ENCODE data around the gene USP35. TPM values are rescaled to one million over a fixed set of nuclear protein-coding genes. Genes with fewer than 3 reads are reported as not detected.

The USP35 gene
- total RNA-seq, 1 donor from 2014 or later: 6.8 TPM

GRCh38 chr11:78214331-78215194 is 25.8 kb downstream of the USP35 start:
- Histone ChIP-seq H3K4me3 (no peak overlapping the region), H3K36me3 (peaks cover 69% of the 10 kb centered on the region), H3K4me1 (no peaks in the 10 kb centered on the region), H3K27me3 (ENCODE audit: low read depth) (no peaks in the 10 kb centered on the region), H3K27ac (no peak overlapping the region), H3K9me3 (no peaks in the 10 kb centered on the region)
- DNase-seq (no peak), ATAC-seq (no peak)
- TF ChIP-seq CTCF (IDR thresholded peaks at IDR 0.05): no peak
- intact Hi-C loops (cut with DNase I): no loop called here

GRCh38 chr11:78216021-78216420 is 27.3 kb downstream of the USP35 start:
- Histone ChIP-seq H3K36me3 (peaks cover 70% of the 10 kb centered on the region), H3K4me1 (no peaks in the 10 kb centered on the region), H3K4me3 (no peak overlapping the region), H3K9me3 (no peaks in the 10 kb centered on the region), H3K27ac (no peak overlapping the region), H3K27me3 (ENCODE audit: low read depth) (no peaks in the 10 kb centered on the region)
- DNase-seq: no peak
- intact Hi-C loops (cut with DNase I): no loop called here
- ATAC-seq: no peak
- no peak for TF ChIP-seq CTCF (IDR thresholded peaks at IDR 0.05)

- Histone ChIP-seq H3K27ac (no peak overlapping the region), H3K27me3 (ENCODE audit: low read depth) (no peaks in the 10 kb centered on the region), H3K4me3 (no peak overlapping the region), H3K4me1 (no peaks in the 10 kb centered on the region), H3K36me3 (peaks cover 77% of the 10 kb centered on the region), H3K9me3 (no peaks in the 10 kb centered on the region)
- TF ChIP-seq CTCF (IDR thresholded peaks at IDR 0.05): no peak
- ATAC-seq: no peak
- DNase-seq: no peak
- intact Hi-C loops (cut with DNase I): no loop called here
Measured at GRCh38 chr11:78216571-78217287, 28.0 kb downstream of the USP35 start.

- no peak overlapping the region for H3K27ac ChIP-seq
- H3K9me3 ChIP-seq: no peaks in the 10 kb centered on the region
- ATAC-seq (no peak), DNase-seq (no peak)
- H3K36me3 ChIP-seq: peaks cover 88% of the 10 kb centered on the region
- no peak overlapping the region for H3K4me3 ChIP-seq
- intact Hi-C loops (cut with DNase I): no loop called here
- no peaks in the 10 kb centered on the region for H3K27me3 ChIP-seq (ENCODE audit: low read depth)
- no peaks in the 10 kb centered on the region for H3K4me1 ChIP-seq
- TF ChIP-seq CTCF (IDR thresholded peaks at IDR 0.05): no peak
Measured at GRCh38 chr11:78217650-78218541, 29.2 kb downstream of the USP35 start.

Data from lower lobe of right lung (tissue), 2 donors.